SH-SY5Y (cell line): Measurements from ENCODE around the gene PERCC1.

ENCODE experiments used
- GATA2 ChIP-seq: IDR thresholded peaks from 2 replicates; pipeline ENCODE4 v1.6.1; 2011; ENCODE audit warnings: mild to moderate bottlenecking, low read depth, low read length
- GATA3 ChIP-seq: IDR thresholded peaks from 2 replicates; pipeline ENCODE4 v1.6.1; 2011; ENCODE audit warnings: low read depth, mild to moderate bottlenecking, low read length, moderate library complexity

DNA sequence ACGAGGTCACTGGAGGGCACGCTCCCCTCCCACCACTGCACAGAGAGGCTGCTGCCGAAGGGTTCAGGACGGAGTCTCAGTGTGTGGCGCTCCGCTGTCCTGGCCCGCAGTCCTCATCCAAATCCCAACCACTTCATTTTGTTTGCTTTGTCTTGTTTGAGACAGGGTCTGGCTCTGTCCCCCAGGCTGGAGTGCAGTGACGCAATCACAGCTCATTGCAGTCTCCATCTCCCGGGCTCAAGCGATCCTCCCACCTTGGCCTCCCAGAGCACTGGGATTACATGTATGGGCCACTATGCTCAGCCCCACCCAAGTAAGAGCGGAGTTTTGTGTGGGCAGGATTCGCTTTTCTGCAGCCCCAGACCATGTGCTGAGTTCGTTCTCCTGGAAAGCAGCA lies 29.1 kb upstream of the PERCC1 start:
- no peak for TF ChIP-seq GATA2
- TF ChIP-seq GATA3, result no peak
